ENCODE measurements around the gene NEFH. TPM values are rescaled to one million over a fixed set of nuclear protein-coding genes. Genes with fewer than 3 reads are reported as not detected.

The NEFH gene
- total RNA-seq, 1 donor from 2014 or later, result 27.1 TPM

DNA sequence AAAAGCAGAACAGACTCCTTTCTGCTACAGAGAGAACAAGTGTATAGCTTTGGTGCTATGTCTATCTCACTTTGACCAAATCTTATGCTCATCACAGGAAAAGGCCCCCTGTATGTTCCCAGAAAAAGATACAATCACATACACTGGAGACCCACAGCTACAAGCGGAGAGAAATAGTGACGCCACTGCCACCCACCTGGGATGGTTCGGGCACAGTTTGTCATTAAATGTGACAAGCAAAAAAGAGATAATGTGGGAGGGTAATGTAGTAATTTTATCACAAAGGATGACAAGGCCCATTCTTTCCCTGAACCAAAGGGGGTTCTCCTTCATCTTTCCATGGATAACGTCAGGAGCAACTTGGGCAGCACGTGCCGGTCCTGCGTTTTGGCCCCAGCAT is 41.5 kb downstream of the NEFH start:
- TF ChIP-seq, protein P1, sequence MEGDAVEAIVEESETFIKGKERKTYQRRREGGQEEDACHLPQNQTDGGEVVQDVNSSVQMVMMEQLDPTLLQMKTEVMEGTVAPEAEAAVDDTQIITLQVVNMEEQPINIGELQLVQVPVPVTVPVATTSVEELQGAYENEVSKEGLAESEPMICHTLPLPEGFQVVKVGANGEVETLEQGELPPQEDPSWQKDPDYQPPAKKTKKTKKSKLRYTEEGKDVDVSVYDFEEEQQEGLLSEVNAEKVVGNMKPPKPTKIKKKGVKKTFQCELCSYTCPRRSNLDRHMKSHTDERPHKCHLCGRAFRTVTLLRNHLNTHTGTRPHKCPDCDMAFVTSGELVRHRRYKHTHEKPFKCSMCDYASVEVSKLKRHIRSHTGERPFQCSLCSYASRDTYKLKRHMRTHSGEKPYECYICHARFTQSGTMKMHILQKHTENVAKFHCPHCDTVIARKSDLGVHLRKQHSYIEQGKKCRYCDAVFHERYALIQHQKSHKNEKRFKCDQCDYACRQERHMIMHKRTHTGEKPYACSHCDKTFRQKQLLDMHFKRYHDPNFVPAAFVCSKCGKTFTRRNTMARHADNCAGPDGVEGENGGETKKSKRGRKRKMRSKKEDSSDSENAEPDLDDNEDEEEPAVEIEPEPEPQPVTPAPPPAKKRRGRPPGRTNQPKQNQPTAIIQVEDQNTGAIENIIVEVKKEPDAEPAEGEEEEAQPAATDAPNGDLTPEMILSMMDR (IDR thresholded peaks at IDR 0.05; ENCODE audit: partially characterized antibody, unreplicated experiment), result no peak
- no peaks in the 10 kb centered on the region for H3K27me3 Mint-ChIP-seq (ENCODE audit: unreplicated experiment)
- H3K9me3 Mint-ChIP-seq (ENCODE audit: unreplicated experiment), result no peaks in the 10 kb centered on the region
- H3K4me3 Mint-ChIP-seq (ENCODE audit: unreplicated experiment), result no peak overlapping the region
- peaks cover 4% of the 10 kb centered on the region for H3K36me3 Mint-ChIP-seq (ENCODE audit: unreplicated experiment)
- H3K27ac Mint-ChIP-seq (ENCODE audit: unreplicated experiment), result no peak overlapping the region
- DNase-seq, result no peak
- no peaks in the 10 kb centered on the region for H3K4me1 Mint-ChIP-seq (ENCODE audit: low read depth, unreplicated experiment)

DNA sequence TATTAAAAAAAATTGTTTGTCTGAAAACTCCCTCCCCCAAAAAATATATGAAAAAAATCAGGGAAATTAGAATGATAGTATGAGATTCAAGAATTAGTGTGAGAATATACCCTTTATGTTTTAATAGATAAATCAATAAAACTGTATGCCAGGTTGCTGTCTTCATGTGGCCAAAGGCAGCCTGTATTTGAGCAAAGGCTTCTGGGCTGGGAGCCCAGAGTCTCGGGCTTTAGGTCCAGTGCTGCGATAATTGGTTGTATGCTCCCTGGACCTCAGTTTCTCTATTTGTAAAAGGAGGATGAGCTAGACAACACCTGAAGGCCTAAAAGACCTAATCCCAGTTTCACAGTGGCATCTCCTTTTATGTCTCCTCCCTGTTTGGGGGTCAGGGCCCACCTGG is 43.7 kb downstream of the NEFH start:
- no peak for DNase-seq
- H3K27ac Mint-ChIP-seq (ENCODE audit: unreplicated experiment), result no peak overlapping the region
- H3K36me3 Mint-ChIP-seq (ENCODE audit: unreplicated experiment), result peaks cover 4% of the 10 kb centered on the region
- no peaks in the 10 kb centered on the region for H3K27me3 Mint-ChIP-seq (ENCODE audit: unreplicated experiment)
- TF ChIP-seq, protein P1 (IDR thresholded peaks at IDR 0.05; ENCODE audit: partially characterized antibody, unreplicated experiment), result no peak
- H3K9me3 Mint-ChIP-seq (ENCODE audit: unreplicated experiment), result no peaks in the 10 kb centered on the region
- no peak overlapping the region for H3K4me3 Mint-ChIP-seq (ENCODE audit: unreplicated experiment)
- no peaks in the 10 kb centered on the region for H3K4me1 Mint-ChIP-seq (ENCODE audit: low read depth, unreplicated experiment)

DNA sequence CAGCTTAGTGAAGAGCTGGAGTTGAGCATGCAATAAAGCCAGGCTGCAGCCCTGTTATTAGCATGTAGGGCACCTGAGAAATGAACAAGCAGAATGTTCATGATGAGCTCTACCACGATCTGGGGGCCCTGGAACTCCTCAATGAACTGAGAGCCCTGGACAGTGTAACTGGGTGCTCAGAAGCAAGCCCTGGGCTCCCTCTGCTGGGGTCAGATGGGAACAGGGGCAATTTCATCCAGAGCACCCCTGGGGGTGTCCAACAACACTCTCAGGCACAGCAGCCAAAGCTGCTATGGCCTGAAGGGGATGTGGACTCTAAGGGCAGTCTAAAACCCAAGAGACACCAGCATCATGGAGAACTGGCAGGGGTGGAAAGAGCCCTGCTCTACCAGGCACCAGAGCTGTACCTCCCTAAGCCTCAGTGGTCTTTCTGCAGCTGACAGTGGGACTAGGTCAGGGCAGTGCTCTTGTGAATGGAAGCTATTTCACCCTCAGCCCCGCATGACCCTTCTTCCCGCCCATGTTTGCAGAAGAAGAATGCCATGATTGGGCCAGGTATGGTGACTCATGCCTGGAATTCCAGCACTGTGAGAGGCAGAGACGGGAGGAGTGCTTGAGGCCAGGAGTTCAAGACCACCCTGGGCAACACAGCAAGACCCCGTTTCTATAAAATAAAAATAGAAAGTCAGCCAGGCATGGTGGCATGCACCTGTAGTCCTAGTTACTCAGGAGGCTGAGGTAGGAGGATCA is 44.6 kb downstream of the NEFH start:
- Mint-ChIP-seq H3K4me1 (ENCODE audit: low read depth, unreplicated experiment) (no peaks in the 10 kb centered on the region), H3K4me3 (ENCODE audit: unreplicated experiment) (no peak overlapping the region), H3K27ac (ENCODE audit: unreplicated experiment) (no peak overlapping the region), H3K9me3 (ENCODE audit: unreplicated experiment) (no peaks in the 10 kb centered on the region), H3K36me3 (ENCODE audit: unreplicated experiment) (peaks cover 4% of the 10 kb centered on the region), H3K27me3 (ENCODE audit: unreplicated experiment) (no peaks in the 10 kb centered on the region)
- peak; percentile 41 for DNase-seq
- TF ChIP-seq, protein P1 (IDR thresholded peaks at IDR 0.05; ENCODE audit: partially characterized antibody, unreplicated experiment), result no peak

DNA sequence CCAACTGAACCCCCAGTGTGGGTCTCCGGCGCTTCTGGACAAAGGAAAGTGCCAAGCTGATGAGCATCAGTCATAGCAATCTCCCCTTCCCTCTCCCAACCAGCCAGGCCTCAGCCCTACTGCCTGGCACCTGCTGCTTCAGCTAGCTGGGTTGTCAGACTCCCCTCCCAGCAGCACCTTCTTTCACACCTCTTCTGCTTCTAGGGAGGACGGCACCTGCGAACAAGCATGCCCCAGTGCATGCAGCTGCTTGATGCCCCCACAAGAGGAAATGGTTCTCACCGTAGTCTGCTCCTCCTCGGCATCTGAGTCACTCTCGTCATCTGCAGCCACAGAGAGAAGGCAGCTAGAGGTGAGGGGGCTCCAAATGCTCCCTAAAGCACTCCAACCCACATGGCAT is 48.1 kb downstream of the NEFH start:
- Mint-ChIP-seq H3K4me3 (ENCODE audit: unreplicated experiment) (no peak overlapping the region), H3K27ac (ENCODE audit: unreplicated experiment) (no peak overlapping the region)

DNA sequence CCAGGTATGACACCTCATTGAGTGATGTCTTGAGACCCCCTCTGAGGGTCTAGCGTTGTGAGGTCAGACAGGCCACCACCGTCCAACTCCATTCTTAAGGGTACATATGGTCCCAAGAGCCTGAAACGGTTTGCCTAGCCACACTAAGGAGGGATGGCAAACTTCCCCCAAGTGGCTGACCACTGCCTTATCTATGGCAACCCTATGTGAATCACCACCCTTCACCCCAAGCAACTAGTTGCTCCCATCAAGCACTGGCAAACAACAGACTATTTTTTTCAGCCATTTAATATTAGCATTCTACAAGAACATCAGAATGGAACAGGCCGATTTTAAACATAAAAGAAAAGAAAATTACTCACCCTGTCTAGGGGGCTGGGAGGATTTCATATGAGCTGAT is 50.7 kb downstream of the NEFH start:
- TF ChIP-seq, protein P1 (IDR thresholded peaks at IDR 0.05; ENCODE audit: partially characterized antibody, unreplicated experiment), result no peak
- Mint-ChIP-seq H3K9me3 (ENCODE audit: unreplicated experiment) (no peaks in the 10 kb centered on the region), H3K4me3 (ENCODE audit: unreplicated experiment) (no peak overlapping the region), H3K4me1 (ENCODE audit: low read depth, unreplicated experiment) (no peaks in the 10 kb centered on the region), H3K36me3 (ENCODE audit: unreplicated experiment) (peaks cover 4% of the 10 kb centered on the region), H3K27ac (ENCODE audit: unreplicated experiment) (no peak overlapping the region), H3K27me3 (ENCODE audit: unreplicated experiment) (no peaks in the 10 kb centered on the region)
- DNase-seq, result no peak

More for the DNA sequence above, 48.1 kb downstream of the NEFH start:
- Mint-ChIP-seq H3K36me3 (ENCODE audit: unreplicated experiment) (peaks cover 4% of the 10 kb centered on the region), H3K4me1 (ENCODE audit: low read depth, unreplicated experiment) (no peaks in the 10 kb centered on the region), H3K9me3 (ENCODE audit: unreplicated experiment) (no peaks in the 10 kb centered on the region), H3K27me3 (ENCODE audit: unreplicated experiment) (no peaks in the 10 kb centered on the region)
- DNase-seq, result no peak
- TF ChIP-seq, protein P1 (IDR thresholded peaks at IDR 0.05; ENCODE audit: partially characterized antibody, unreplicated experiment), result no peak
